Measurements from ENCODE around the gene ERN1. TPM values are rescaled to one million over a fixed set of nuclear protein-coding genes. Genes with fewer than 3 reads are reported as not detected.

The ERN1 gene
- total RNA-seq, 4 donors from 2014 or later: 4.4 to 56.5 (median 15.0) TPM

- no peak overlapping the region for H3K27ac ChIP-seq
- H3K36me3 ChIP-seq: no peaks in the 10 kb centered on the region
- intact Hi-C loops (cut with DNase I; ENCODE audit: low total_unique reads): no loop called here
- H3K9me3 ChIP-seq: no peaks in the 10 kb centered on the region
- no peak overlapping the region for H3K4me3 ChIP-seq
- H3K27me3 ChIP-seq: no peaks in the 10 kb centered on the region
- no peak for DNase-seq
- no peak for TF ChIP-seq CTCF (IDR thresholded peaks at IDR 0.05)
- no peaks in the 10 kb centered on the region for H3K4me1 ChIP-seq
Measured at GRCh38 chr17:64091571-64091970, 38.4 kb downstream of the ERN1 start.

- intact Hi-C loops (cut with DNase I; ENCODE audit: low total_unique reads): no loop called here
- TF ChIP-seq CTCF (IDR thresholded peaks at IDR 0.05) (no peak), POLR2A (IDR thresholded peaks at IDR 0.05) (no peak)
- no peaks in the 10 kb centered on the region for H3K4me1 ChIP-seq
- H3K27ac ChIP-seq: no peak overlapping the region
- H3K27me3 ChIP-seq: no peaks in the 10 kb centered on the region
- H3K36me3 ChIP-seq: no peaks in the 10 kb centered on the region
- H3K4me3 ChIP-seq: no peak overlapping the region
- DNase-seq: no peak
- H3K9me3 ChIP-seq: no peaks in the 10 kb centered on the region
Measured at GRCh38 chr17:64091116-64091515, 38.8 kb downstream of the ERN1 start.

- Histone ChIP-seq H3K4me1 (no peaks in the 10 kb centered on the region), H3K27me3 (no peaks in the 10 kb centered on the region), H3K27ac (no peak overlapping the region), H3K4me3 (no peak overlapping the region), H3K36me3 (no peaks in the 10 kb centered on the region), H3K9me3 (no peaks in the 10 kb centered on the region)
- intact Hi-C loops (cut with DNase I; ENCODE audit: low total_unique reads): no loop called here
- DNase-seq: no peak
- no peak for TF ChIP-seq CTCF (IDR thresholded peaks at IDR 0.05)
- TF ChIP-seq POLR2A (IDR thresholded peaks at IDR 0.05): no peak
Measured at GRCh38 chr17:64090144-64090543, 39.8 kb downstream of the ERN1 start.

GRCh38 chr17:64087252-64088005 is 42.5 kb downstream of the ERN1 start:
- intact Hi-C loops (cut with DNase I; ENCODE audit: low total_unique reads): no loop called here
- Histone ChIP-seq H3K27ac (no peak overlapping the region), H3K27me3 (no peaks in the 10 kb centered on the region), H3K4me1 (peaks cover 0 to 6% of the 10 kb centered on the region in 2 donors), H3K36me3 (no peaks in the 10 kb centered on the region), H3K9me3 (no peaks in the 10 kb centered on the region), H3K4me3 (no peak overlapping the region)
- TF ChIP-seq CTCF (IDR thresholded peaks at IDR 0.05) (no peak), POLR2A (IDR thresholded peaks at IDR 0.05) (no peak)
- DNase-seq: no peak

- Histone ChIP-seq H3K36me3 (no peaks in the 10 kb centered on the region), H3K4me3 (no peak overlapping the region), H3K27me3 (no peaks in the 10 kb centered on the region), H3K4me1 (peaks cover 0 to 7% of the 10 kb centered on the region in 2 donors), H3K27ac (no peak overlapping the region), H3K9me3 (no peaks in the 10 kb centered on the region)
- DNase-seq: no peak
- TF ChIP-seq CTCF (IDR thresholded peaks at IDR 0.05): no peak
- no peak for TF ChIP-seq POLR2A (IDR thresholded peaks at IDR 0.05)
- intact Hi-C loops (cut with DNase I; ENCODE audit: low total_unique reads): no loop called here
Measured at GRCh38 chr17:64085650-64086005, 44.3 kb downstream of the ERN1 start.
